HCT116 (cell line): ENCODE data around the gene FAAP100. TPM values are rescaled to one million over a fixed set of nuclear protein-coding genes. Genes with fewer than 3 reads are reported as not detected.
A peak's percentile ranks its signal among the peaks of the same experiment; 100 is the strongest.

Experiments used
- ATAC-seq: fragments of 200-7000 bp; cut with Tn5 transposase; 2 replicates; pipeline ENCODE4 v1.9.1; 2020; ENCODE audit warnings: mild to moderate bottlenecking, moderate library complexity
- BruUV-seq: library from RNA; stranded (reverse); fragments of 400-500 nt; replicated peaks from 2 replicates; lab custom pipeline; 2021; lab: Mats Ljungman, UMichigan
- CTCF ChIA-PET: fragments of 300-600 bp; sonication (Branson Sonifier 250); formaldehyde crosslinking; loops from one replicate; lab custom pipeline; 2021; ENCODE audit warnings: antibody characterized with exemption; lab: Charles Lee
- POLR2A ChIA-PET: fragments of 300-600, 350-600 bp; sonication (Branson Sonifier 250); formaldehyde crosslinking; loops from one replicate; lab custom pipeline; 2021; ENCODE audit warnings: antibody characterized with exemption; lab: Charles Lee
- RAD21 ChIA-PET, 2 experiments: fragments of 300-600 bp; sonication (Branson Sonifier 250); formaldehyde crosslinking; loops; one replicate each; lab custom pipeline; 2023; ENCODE audit warnings: low total read pairs in 2 of 2; ENCODE audit not compliant: uncharacterized antibody in 2 of 2, unreplicated experiment in 2 of 2, low non-redundant PET in 1 of 2; lab: Charles Lee
- DNase-seq: peaks from one replicate; pipeline ENCODE4 v3.0.0-alpha.2; 2010; ENCODE audit warnings: low read depth, low spot score
- H2AFZ ChIP-seq: fragments of 200-600 bp; shearing (Covaris generic), sonication (generic); 2 replicates; pipeline ENCODE4 v1.6.1; 2017; ENCODE audit warnings: low read depth, mixed run types, mixed read lengths, antibody characterized with exemption, low read length; ENCODE audit not compliant: poor library complexity, severe bottlenecking
- H3K27ac ChIP-seq: 2 replicates; pipeline ENCODE4 v1.5.1; 2012; ENCODE audit warnings: low read depth, low read length
- H3K27me3 ChIP-seq: fragments of 200-600 bp; sonication (generic); 2 replicates; pipeline ENCODE4 v1.6.1; 2016; ENCODE audit warnings: mixed run types, low read length, mixed read lengths; ENCODE audit not compliant: insufficient read depth
- H3K36me3 ChIP-seq, 2 experiments: fragments of 200-500 bp in 1 of 2; fragments of 200-600 bp in 1 of 2; sonication (Bioruptor generic) in 1 of 2; sonication (generic) in 1 of 2; 2 replicates each; pipeline versions ENCODE4 v1.5.1 to v1.6.1; 2014 to 2016; ENCODE audit warnings: low read length in 2 of 2, inconsistent platforms in 1 of 2, mixed read lengths in 1 of 2, mixed run types in 1 of 2; ENCODE audit not compliant: insufficient read depth in 2 of 2, control insufficient read depth in 1 of 2
- H3K4me1 ChIP-seq, 2 experiments: fragments of 200-600 bp in 1 of 2; sonication (generic) in 1 of 2; 2 replicates each; pipeline versions ENCODE4 v1.5.1 to v1.6.1; 2012 to 2017; ENCODE audit warnings: low read length in 2 of 2, inconsistent platforms in 1 of 2, mild to moderate bottlenecking in 1 of 2, mixed read lengths in 1 of 2, mixed run types in 1 of 2, moderate library complexity in 1 of 2; ENCODE audit not compliant: insufficient read depth in 2 of 2, control insufficient read depth in 1 of 2
- H3K4me2 ChIP-seq: fragments of 200-600 bp; sonication (generic); 2 replicates; pipeline ENCODE4 v1.6.1; 2017; ENCODE audit warnings: mixed run types, low read length, mixed read lengths
- H3K4me3 ChIP-seq, 2 experiments: fragments of 200-600 bp in 1 of 2; sonication (generic) in 1 of 2; replicated peaks in 1 of 2; 2 replicates each; pipeline ENCODE4 v1.5.1; 2011 to 2016; ENCODE audit warnings: low read length in 2 of 2, control low read depth in 1 of 2, low read depth in 1 of 2, mild to moderate bottlenecking in 1 of 2, mixed read lengths in 1 of 2, mixed run types in 1 of 2
- H3K79me2 ChIP-seq: fragments of 200-600 bp; sonication (generic); 2 replicates; pipeline ENCODE4 v1.6.1; 2017; ENCODE audit warnings: mild to moderate bottlenecking, mixed run types, low read length, moderate library complexity, mixed read lengths; ENCODE audit not compliant: insufficient read depth
- H3K9ac ChIP-seq: fragments of 200-600 bp; sonication (generic); 2 replicates; pipeline ENCODE4 v1.6.1; 2016; ENCODE audit warnings: low read length, mixed read lengths
- H3K9me2 ChIP-seq: fragments of 200-600 bp; sonication (generic), shearing (Covaris generic); 2 replicates; pipeline ENCODE4 v1.6.1; 2017; ENCODE audit warnings: mixed run types, mild to moderate bottlenecking, moderate library complexity; ENCODE audit not compliant: insufficient read depth
- H3K9me3 ChIP-seq, 2 experiments: fragments of 200-500 bp in 1 of 2; fragments of 200-600 bp in 1 of 2; sonication (Bioruptor generic) in 1 of 2; sonication (generic) in 1 of 2; 2 replicates each; pipeline ENCODE4 v1.6.1; 2014 to 2017; ENCODE audit warnings: low read length in 2 of 2, mixed read lengths in 2 of 2, inconsistent platforms in 1 of 2, low read depth in 1 of 2, mild to moderate bottlenecking in 1 of 2, mixed run types in 1 of 2, moderate library complexity in 1 of 2; ENCODE audit not compliant: control insufficient read depth in 1 of 2, insufficient read depth in 1 of 2
- H4K20me1 ChIP-seq: fragments of 200-600 bp; sonication (generic), shearing (Covaris generic); 2 replicates; pipeline ENCODE4 v1.6.1; 2017; ENCODE audit warnings: mixed run types, mild to moderate bottlenecking, moderate library complexity; ENCODE audit not compliant: insufficient read depth
- ATF3 ChIP-seq: IDR thresholded peaks from 2 replicates; pipeline ENCODE4 v1.6.1; 2012
- CBX3 ChIP-seq: IDR thresholded peaks from 2 replicates; pipeline ENCODE4 v1.6.1; 2012; ENCODE audit warnings: low read depth
- CEBPB ChIP-seq: IDR thresholded peaks from 2 replicates; pipeline ENCODE4 v1.6.1; 2012; ENCODE audit warnings: low read depth
- EGR1 ChIP-seq: IDR thresholded peaks from 2 replicates; pipeline ENCODE4 v1.6.1; 2012; ENCODE audit warnings: low read depth
- EZH2 ChIP-seq: fragments of 200-600 bp; sonication (generic); IDR thresholded peaks from 2 replicates; pipeline ENCODE4 v1.6.1; 2017; ENCODE audit warnings: antibody characterized with exemption, mixed run types
- EZH2phosphoT487 ChIP-seq: fragments of 200-600 bp; IDR thresholded peaks from 2 replicates; pipeline ENCODE4 v1.6.1; 2018; ENCODE audit warnings: antibody characterized with exemption, borderline replicate concordance
- FOSL1 ChIP-seq: IDR thresholded peaks from 2 replicates; pipeline ENCODE4 v1.6.1; 2012; ENCODE audit warnings: low read depth
- JUND ChIP-seq: IDR thresholded peaks from 2 replicates; pipeline ENCODE4 v1.6.1; 2012
- MAX ChIP-seq: IDR thresholded peaks from 2 replicates; pipeline ENCODE4 v1.6.1; 2012
- POLR2AphosphoS5 ChIP-seq: IDR thresholded peaks from 2 replicates; pipeline ENCODE4 v1.6.1; 2011; ENCODE audit warnings: mild to moderate bottlenecking, low read depth, low read length, moderate library complexity
- RAD21 ChIP-seq: IDR thresholded peaks from 2 replicates; pipeline ENCODE4 v1.6.1; 2012; ENCODE audit warnings: low read depth, mild to moderate bottlenecking
- REST ChIP-seq: IDR thresholded peaks from 2 replicates; pipeline ENCODE4 v1.6.1; 2012; ENCODE audit warnings: low read depth
- SIN3A ChIP-seq: IDR thresholded peaks from 2 replicates; pipeline ENCODE4 v1.6.1; 2012; ENCODE audit warnings: low read depth
- SP1 ChIP-seq: IDR thresholded peaks from 2 replicates; pipeline ENCODE4 v1.6.1; 2012; ENCODE audit warnings: low read depth
- SRF ChIP-seq: IDR thresholded peaks from 2 replicates; pipeline ENCODE4 v1.6.1; 2012; ENCODE audit warnings: low read depth
- ZBTB33 ChIP-seq: IDR thresholded peaks from 2 replicates; pipeline ENCODE4 v1.6.1; 2011; ENCODE audit warnings: mild to moderate bottlenecking, low read length, moderate library complexity; ENCODE audit not compliant: insufficient replicate concordance; ENCODE audit errors: extremely low read depth
- ZFX ChIP-seq: fragments of 450-650 bp; IDR thresholded peaks from 2 replicates; pipeline ENCODE4 v1.6.1; 2017
- ZNF274 ChIP-seq: fragments of 200-500 bp; sonication (Bioruptor generic); IDR thresholded peaks from 2 replicates; pipeline ENCODE4 v1.6.1; 2014; ENCODE audit warnings: mild to moderate bottlenecking, low read depth, low read length, inconsistent platforms
- intact Hi-C: fragments of 100-400 bp; cut with micrococcal nuclease; formaldehyde crosslinking; loops from 2 replicates; pipeline ENCODE4 v1.10.0; 2022
- total RNA-seq: library from RNA; stranded (reverse); gene quantifications from one replicate; pipeline ENCODE4 v1.2.1, GENCODE V29; 2021; ENCODE audit not compliant: unreplicated experiment
- TF ChIP-seq, protein P1 (sequence below), 3 experiments: fragments of 200-600 bp in 1 of 3; sonication (generic) in 1 of 3; IDR thresholded peaks in 2 of 3; conservative IDR thresholded peaks in 1 of 3; 2 replicates each; pipeline ENCODE4 v1.5.1; 2012 to 2017; ENCODE audit warnings: low read depth in 2 of 3, low read length in 2 of 3, antibody characterized with exemption in 1 of 3, borderline replicate concordance in 1 of 3, control low read depth in 1 of 3, mild to moderate bottlenecking in 1 of 3, mixed read lengths in 1 of 3, mixed run types in 1 of 3, moderate library complexity in 1 of 3; ENCODE audit not compliant: insufficient read depth in 1 of 3

The FAAP100 gene
- total RNA-seq, 1 experiment from 2014 or later, result 53.4 TPM

- ATAC-seq, result no peak
- Histone ChIP-seq H3K36me3 (peaks cover 37 to 60% of the 10 kb centered on the region in 2 experiments; a peak in 3 of 4 replicates), H3K27ac (no peak overlapping the region), H3K9me2 (no peaks in the 10 kb centered on the region), H2AFZ (no peak overlapping the region), H3K4me3 (no peak overlapping the region), H3K9me3 (no peaks in the 10 kb centered on the region), H3K4me1 (peaks cover 24 to 42% of the 10 kb centered on the region in 2 experiments), H3K27me3 (no peaks in the 10 kb centered on the region), H3K79me2 (peaks cover 74% of the 10 kb centered on the region; the same call in 1 of the 2 replicates), H3K4me2 (peak overlapping the region; percentile 45; the same call in 1 of the 2 replicates), H4K20me1 (peaks cover 8% of the 10 kb centered on the region), H3K9ac (no peak overlapping the region)
- TF ChIP-seq EZH2phosphoT487 (no peak), ZNF274 (no peak), POLR2AphosphoS5 (no peak), FOSL1 (no peak), CBX3 (no peak), ZBTB33 (no peak), SP1 (no peak), SIN3A (no peak), CEBPB (no peak), MAX (no peak), JUND (no peak), SRF (no peak), RAD21 (no peak), EZH2 (no peak), REST (no peak), ZFX (no peak), EGR1 (no peak), ATF3 (no peak)
- TF ChIP-seq, protein P1, sequence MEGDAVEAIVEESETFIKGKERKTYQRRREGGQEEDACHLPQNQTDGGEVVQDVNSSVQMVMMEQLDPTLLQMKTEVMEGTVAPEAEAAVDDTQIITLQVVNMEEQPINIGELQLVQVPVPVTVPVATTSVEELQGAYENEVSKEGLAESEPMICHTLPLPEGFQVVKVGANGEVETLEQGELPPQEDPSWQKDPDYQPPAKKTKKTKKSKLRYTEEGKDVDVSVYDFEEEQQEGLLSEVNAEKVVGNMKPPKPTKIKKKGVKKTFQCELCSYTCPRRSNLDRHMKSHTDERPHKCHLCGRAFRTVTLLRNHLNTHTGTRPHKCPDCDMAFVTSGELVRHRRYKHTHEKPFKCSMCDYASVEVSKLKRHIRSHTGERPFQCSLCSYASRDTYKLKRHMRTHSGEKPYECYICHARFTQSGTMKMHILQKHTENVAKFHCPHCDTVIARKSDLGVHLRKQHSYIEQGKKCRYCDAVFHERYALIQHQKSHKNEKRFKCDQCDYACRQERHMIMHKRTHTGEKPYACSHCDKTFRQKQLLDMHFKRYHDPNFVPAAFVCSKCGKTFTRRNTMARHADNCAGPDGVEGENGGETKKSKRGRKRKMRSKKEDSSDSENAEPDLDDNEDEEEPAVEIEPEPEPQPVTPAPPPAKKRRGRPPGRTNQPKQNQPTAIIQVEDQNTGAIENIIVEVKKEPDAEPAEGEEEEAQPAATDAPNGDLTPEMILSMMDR (IDR thresholded peaks at IDR 0.05 in 2 of 3, conservative IDR thresholded peaks at IDR 0.05 in 1 of 3; ENCODE audit: borderline replicate concordance in 1 of 3, insufficient read depth in 1 of 3, low read depth in 2 of 3, low read length in 2 of 3), result no peak
- intact Hi-C loops, result no loop called here
- ChIA-PET RAD21 (no interaction called here), POLR2A (no interaction called here), CTCF (no interaction called here)
- no peak for DNase-seq
- no TSS peak for BruUV-seq
Observed at GRCh38 chr17:81578561-81579225, 26.5 kb upstream of the FAAP100 start.
